A673 (cell line): ENCODE results near the gene VAV2. TPM values are rescaled to one million over a fixed set of nuclear protein-coding genes. Genes with fewer than 3 reads are reported as not detected.

Source experiments
- BruUV-seq: library from RNA; stranded (reverse); fragments of 400-500 nt; replicated peaks from 2 replicates; lab custom pipeline; 2021; lab: Mats Ljungman, UMichigan
- CTCF ChIA-PET: fragments of 300-600 bp; sonication (Branson Sonifier 250); formaldehyde crosslinking; loops from one replicate; lab custom pipeline; 2022; ENCODE audit warnings: antibody characterized with exemption; lab: Charles Lee
- POLR2A ChIA-PET: fragments of 300-600 bp; sonication (Branson Sonifier 250); formaldehyde crosslinking; loops from one replicate; lab custom pipeline; 2022; ENCODE audit warnings: antibody characterized with exemption; ENCODE audit not compliant: low non-redundant PET; lab: Charles Lee
- DNase-seq: peaks from one replicate; pipeline ENCODE4 v3.0.0-alpha.2; 2015; ENCODE audit warnings: low spot score
- H3K27ac ChIP-seq: fragments of 200-600 bp; sonication (generic); 2 replicates; pipeline ENCODE4 v1.5.1; 2016; ENCODE audit warnings: mixed run types, low read depth, mild to moderate bottlenecking, mixed read lengths, antibody characterized with exemption, low read length; ENCODE audit not compliant: poor library complexity, severe bottlenecking
- H3K27me3 ChIP-seq: fragments of 200-600 bp; sonication (generic); replicated peaks from 2 replicates; pipeline ENCODE4 v1.6.1; 2017; ENCODE audit warnings: mixed run types, low read depth, mild to moderate bottlenecking, mixed read lengths, antibody characterized with exemption, low read length; ENCODE audit not compliant: insufficient read depth, poor library complexity
- H3K36me3 ChIP-seq: fragments of 200-600 bp; sonication (generic); 2 replicates; pipeline ENCODE4 v1.6.1; 2016; ENCODE audit warnings: mixed run types, mild to moderate bottlenecking, mixed read lengths, antibody characterized with exemption, low read length; ENCODE audit not compliant: insufficient read depth, poor library complexity, severe bottlenecking
- H3K4me1 ChIP-seq: fragments of 200-600 bp; sonication (generic); 2 replicates; pipeline ENCODE4 v1.6.1; 2017; ENCODE audit warnings: mixed run types, mild to moderate bottlenecking, mixed read lengths, antibody characterized with exemption, low read length; ENCODE audit not compliant: insufficient read depth, poor library complexity, severe bottlenecking
- H3K4me3 ChIP-seq: fragments of 200-600 bp; sonication (generic); 2 replicates; pipeline ENCODE4 v1.5.1; 2016; ENCODE audit warnings: low read depth, mixed run types, mild to moderate bottlenecking, mixed read lengths, low read length; ENCODE audit not compliant: poor library complexity, severe bottlenecking
- H3K9me3 ChIP-seq: fragments of 200-600 bp; sonication (generic); 2 replicates; pipeline ENCODE4 v1.6.1; 2016; ENCODE audit warnings: mixed run types, low read depth, mild to moderate bottlenecking, mixed read lengths, antibody characterized with exemption, low read length; ENCODE audit not compliant: poor library complexity, severe bottlenecking
- CTCF ChIP-seq: fragments of 300-800, 200-600 bp; sonication (generic); conservative IDR thresholded peaks from 2 replicates; pipeline ENCODE4 v1.5.1; 2017; ENCODE audit warnings: low read depth, mild to moderate bottlenecking, antibody characterized with exemption, low read length, moderate library complexity, mixed read lengths
- EZH2 ChIP-seq: fragments of 200-600 bp; sonication (generic); IDR thresholded peaks from 2 replicates; pipeline ENCODE4 v1.6.1; 2017; ENCODE audit warnings: borderline replicate concordance, low read depth, mild to moderate bottlenecking, mixed read lengths, antibody characterized with exemption, low read length; ENCODE audit not compliant: poor library complexity, severe bottlenecking
- intact Hi-C: fragments of 100-400 bp; cut with micrococcal nuclease; formaldehyde crosslinking; loops from one replicate; pipeline ENCODE4 v1.10.0; 2022; ENCODE audit not compliant: unreplicated experiment
- total RNA-seq: library from RNA; stranded (reverse); gene quantifications from 2 replicates; pipeline ENCODE4 v1.2.3, GENCODE V29; 2021

Gene VAV2
- total RNA-seq, 1 experiment from 2014 or later, result 16.4 TPM

DNA sequence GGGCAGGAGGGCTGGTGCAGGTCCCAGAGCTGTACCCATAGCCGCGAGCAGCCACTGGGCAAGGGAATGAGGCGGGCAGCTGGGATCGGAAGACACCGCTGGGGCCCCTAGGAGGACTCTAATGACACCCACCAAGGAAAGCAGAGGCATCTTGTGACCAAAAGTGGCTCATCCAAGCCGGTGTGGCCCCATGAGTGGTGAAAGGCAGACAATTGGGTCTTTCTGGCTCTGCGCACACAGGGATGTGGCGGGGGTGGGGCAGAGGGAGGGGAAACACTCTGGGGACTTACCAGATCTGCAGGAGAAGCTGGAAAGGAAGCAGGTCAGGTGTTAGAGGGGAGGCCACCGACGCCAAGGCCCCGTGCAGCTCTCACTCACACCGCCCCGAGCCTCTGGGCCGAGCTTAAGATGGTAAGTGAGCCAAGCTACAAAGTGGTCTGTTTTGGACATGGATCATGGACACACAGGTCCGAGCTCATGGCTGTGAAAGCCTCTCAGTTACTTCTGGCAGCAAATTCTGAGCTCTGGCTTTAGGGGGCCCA is 211.6 kb downstream of the VAV2 start:
- no peak overlapping the region for H3K27ac ChIP-seq
- intact Hi-C loops, result no loop called here
- H3K36me3 ChIP-seq, result no peaks in the 10 kb centered on the region
- no peaks in the 10 kb centered on the region for H3K27me3 ChIP-seq
- no peak for TF ChIP-seq EZH2
- TF ChIP-seq CTCF, result no peak
- no peaks in the 10 kb centered on the region for H3K4me1 ChIP-seq
- H3K4me3 ChIP-seq, result no peak overlapping the region
- DNase-seq, result no peak
- H3K9me3 ChIP-seq, result no peaks in the 10 kb centered on the region
- ChIA-PET CTCF (interaction anchor here (5.5 kb wide), 1 partner anchor 214 kb away, joined by 54 read pairs; no protein-coding TSS in a partner anchor), POLR2A (no interaction called here)
- BruUV-seq, result no TSS peak

DNA sequence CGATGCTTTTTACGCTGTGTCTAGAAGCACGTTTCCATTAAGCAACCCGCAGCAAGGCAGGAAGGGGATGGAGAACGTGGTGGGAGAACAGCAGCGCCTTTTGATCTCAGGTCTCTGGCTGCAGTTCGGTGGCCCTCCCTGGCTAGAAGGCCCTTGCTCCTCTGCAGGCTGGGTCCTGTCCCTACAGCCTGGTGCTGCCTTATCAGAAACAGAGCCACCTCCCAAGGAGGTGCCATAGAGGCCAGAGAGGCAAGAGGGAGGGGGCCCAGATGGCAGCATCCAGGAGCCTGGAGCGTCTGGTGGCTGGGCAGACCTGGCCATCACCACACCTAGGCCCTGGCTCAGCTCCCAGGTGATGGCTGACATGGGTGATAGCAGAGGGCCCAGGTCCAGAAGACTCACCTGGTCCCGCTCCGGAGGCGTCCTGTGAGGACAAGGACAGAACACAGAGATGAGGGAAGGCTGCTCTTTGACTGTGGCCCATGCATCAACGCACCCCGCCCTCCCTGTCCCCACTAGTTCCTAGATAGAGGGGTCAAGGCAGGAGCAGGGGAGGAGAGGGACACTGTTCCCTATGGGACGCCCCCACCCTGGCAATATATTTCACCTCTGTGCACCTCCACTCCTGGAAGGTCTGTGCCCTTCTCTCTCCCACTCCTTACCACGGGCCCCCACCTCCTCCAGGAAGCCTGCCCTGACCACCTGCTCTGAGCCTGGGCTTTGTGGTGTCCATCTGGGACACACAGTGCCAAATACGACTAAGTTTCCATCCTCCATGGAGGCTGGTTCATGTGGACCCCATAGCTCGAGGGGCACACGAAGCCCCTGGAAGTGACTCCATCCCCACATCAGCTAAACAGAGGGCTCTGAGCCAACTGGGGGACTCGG is 212.4 kb downstream of the VAV2 start:
- H3K27ac ChIP-seq, result no peak overlapping the region
- no TSS peak for BruUV-seq
- TF ChIP-seq CTCF (no peak), EZH2 (no peak)
- no peaks in the 10 kb centered on the region for H3K27me3 ChIP-seq
- H3K4me3 ChIP-seq, result no peak overlapping the region
- CTCF ChIA-PET, result interaction anchor here (5.5 kb wide), 1 partner anchor 214 kb away, joined by 54 read pairs; no protein-coding TSS in a partner anchor
- no peaks in the 10 kb centered on the region for H3K36me3 ChIP-seq
- no peak for DNase-seq
- intact Hi-C loops, result no loop called here
- H3K9me3 ChIP-seq, result no peaks in the 10 kb centered on the region
- no peaks in the 10 kb centered on the region for H3K4me1 ChIP-seq
- POLR2A ChIA-PET, result no interaction called here

- CTCF ChIA-PET, result no interaction called here
- DNase-seq, result no peak
- H3K36me3 ChIP-seq, result peaks cover 6% of the 10 kb centered on the region
- POLR2A ChIA-PET, result no interaction called here
- H3K27ac ChIP-seq, result no peak overlapping the region
- no peak overlapping the region for H3K4me3 ChIP-seq
- no peak for TF ChIP-seq EZH2
- no peak for TF ChIP-seq CTCF
- H3K4me1 ChIP-seq, result no peaks in the 10 kb centered on the region
- no peaks in the 10 kb centered on the region for H3K9me3 ChIP-seq
- no peaks in the 10 kb centered on the region for H3K27me3 ChIP-seq
- intact Hi-C loops, result no loop called here
- no TSS peak for BruUV-seq
These were observed 213.0 kb downstream of the VAV2 start for GRCh38 chr9:133779081-133779480.
